GM12878 (cell line): ENCODE results near the gene ADGRL3. TPM values are rescaled to one million over a fixed set of nuclear protein-coding genes. Genes with fewer than 3 reads are reported as not detected.

Experiments
- ATAC-seq: fragments of 200-7000 bp; cut with Tn5 transposase; 3 replicates; pipeline ENCODE4 v1.9.1; 2020; ENCODE audit warnings: mild to moderate bottlenecking, moderate library complexity
- BruUV-seq: library from RNA; stranded (reverse); fragments of 400-500 nt; replicated peaks from 2 replicates; lab custom pipeline; 2021; lab: Mats Ljungman, UMichigan
- CTCF ChIA-PET: fragments of 300-600 bp; sonication (Branson Sonifier 250); formaldehyde crosslinking; extraction: SDS; loops from one replicate; lab custom pipeline; 2021; ENCODE audit warnings: inconsistent platforms; lab: Yijun Ruan, JAX
- POLR2A ChIA-PET: fragments of 350-600 bp; formaldehyde crosslinking; extraction: SDS; loops from one replicate; lab custom pipeline; 2021; ENCODE audit warnings: inconsistent platforms; lab: Charles Lee
- RAD21 ChIA-PET: fragments of 300-600 bp; sonication (Branson Sonifier 250); formaldehyde crosslinking; loops from one replicate; lab custom pipeline; 2023; ENCODE audit warnings: antibody characterized with exemption; ENCODE audit not compliant: unreplicated experiment; lab: Charles Lee
- SMC1A ChIA-PET: fragments of 300-600 bp; sonication (Branson Sonifier 250); formaldehyde crosslinking; loops from one replicate; lab custom pipeline; 2023; ENCODE audit not compliant: unreplicated experiment, uncharacterized antibody; lab: Charles Lee
- DNase-seq: peaks from one replicate; pipeline ENCODE4 v3.0.0-alpha.2; 2011; ENCODE audit warnings: low read depth, low spot score
- FAIRE-seq: peaks from 3 replicates; lab custom pipeline; 2011; peaks lifted over from hg19 to GRCh38; lab: Jason Lieb, UNC
- H2AFZ ChIP-seq: 2 replicates; pipeline ENCODE4 v1.6.0; 2011; ENCODE audit warnings: low read depth, low read length, control low read depth; ENCODE audit not compliant: control insufficient read depth
- H3K27ac ChIP-seq: 2 replicates; pipeline ENCODE4 v1.5.1; 2011; ENCODE audit warnings: control low read depth; ENCODE audit not compliant: control insufficient read depth, insufficient read depth
- H3K27me3 ChIP-seq, 2 experiments: replicated peaks in 1 of 2; 2 replicates each; pipeline versions ENCODE4 v1.6.0 to v1.6.1; 2011; ENCODE audit warnings: low read length in 1 of 2; ENCODE audit not compliant: control insufficient read depth in 2 of 2, insufficient read depth in 2 of 2
- H3K36me3 ChIP-seq, 2 experiments: 2 replicates each; pipeline ENCODE4 v1.5.1; 2011; ENCODE audit warnings: low read length in 1 of 2; ENCODE audit not compliant: control insufficient read depth in 2 of 2, insufficient read depth in 2 of 2
- H3K4me1 ChIP-seq: 2 replicates; pipeline ENCODE4 v1.6.1; 2011; ENCODE audit warnings: mild to moderate bottlenecking, low read length, moderate library complexity, mixed read lengths; ENCODE audit not compliant: control insufficient read depth, insufficient read depth
- H3K4me2 ChIP-seq: 2 replicates; pipeline ENCODE4 v1.6.0; 2011; ENCODE audit warnings: control low read depth; ENCODE audit not compliant: control insufficient read depth, insufficient read depth
- H3K4me3 ChIP-seq: fragments of 200-600 bp; sonication (generic); 2 replicates; pipeline ENCODE4 v1.5.1; 2016
- H3K79me2 ChIP-seq: 2 replicates; pipeline ENCODE4 v1.6.0; 2011; ENCODE audit warnings: low read length; ENCODE audit not compliant: control insufficient read depth, insufficient read depth
- H3K9ac ChIP-seq: 2 replicates; pipeline ENCODE4 v1.8.0; 2011; ENCODE audit warnings: low read length, control low read depth, mixed read lengths; ENCODE audit not compliant: control insufficient read depth, insufficient read depth
- H3K9me3 ChIP-seq: replicated peaks from 3 replicates; pipeline ENCODE4 v1.5.1; 2011; ENCODE audit warnings: mild to moderate bottlenecking, low read length; ENCODE audit not compliant: control insufficient read depth, insufficient read depth
- H4K20me1 ChIP-seq: 2 replicates; pipeline ENCODE4 v1.6.0; 2011; ENCODE audit not compliant: control insufficient read depth, insufficient read depth
- ATF7 ChIP-seq: fragments of 450-650 bp; IDR thresholded peaks from 2 replicates; pipeline ENCODE4 v1.6.1; 2016; ENCODE audit warnings: low read depth, mild to moderate bottlenecking
- CEBPB ChIP-seq, 2 experiments: fragments of 150-350 bp in 1 of 2; IDR thresholded peaks; 2 replicates each; pipeline ENCODE4 v1.6.1; 2012 to 2014; ENCODE audit warnings: low read depth in 2 of 2, low read length in 2 of 2, borderline replicate concordance in 1 of 2, inconsistent platforms in 1 of 2
- NFYB ChIP-seq: IDR thresholded peaks from 2 replicates; pipeline ENCODE4 v1.6.1; 2011; ENCODE audit warnings: low read depth, mild to moderate bottlenecking, low read length, improper control_type of control experiment, moderate library complexity; ENCODE audit not compliant: insufficient read depth
- PBX3 ChIP-seq: IDR thresholded peaks from 2 replicates; pipeline ENCODE4 v1.6.1; 2011; ENCODE audit warnings: mild to moderate bottlenecking, low read depth, low read length, moderate library complexity; ENCODE audit not compliant: insufficient replicate concordance
- YBX1 ChIP-seq: fragments of 450-650 bp; IDR thresholded peaks from 2 replicates; pipeline ENCODE4 v1.6.1; 2016; ENCODE audit warnings: antibody characterized with exemption
- YY1 ChIP-seq: IDR thresholded peaks from 2 replicates; pipeline ENCODE4 v1.6.1; 2011; ENCODE audit warnings: low read depth, mild to moderate bottlenecking, low read length
- WGBS: methylation state at CpG from one replicate; pipeline ENCODE4 v1.1.6; 2016; ENCODE audit warnings: low lambda C conversion rate; ENCODE audit not compliant: insufficient replicate concordance, insufficient coverage; ENCODE audit errors: missing lambda C conversion rate; 5-methylcytosine and 5-hydroxymethylcytosine counted together
- in situ Hi-C: fragments of 300-500 bp; cut with MboI; formaldehyde crosslinking; loops from 9 replicates; pipeline ENCODE4 v1.14.3; 2018; ENCODE audit warnings: mixed read lengths
- intact Hi-C: fragments of 100-400 bp; cut with micrococcal nuclease; formaldehyde crosslinking; loops from one replicate; pipeline ENCODE4 v1.14.2; 2022; ENCODE audit not compliant: unreplicated experiment
- polyA plus RNA-seq, 11 experiments: library from polyadenylated mRNA; depleted of rRNA in 4 of 11; unstranded in 6 of 11; stranded (reverse) in 5 of 11; fragments of >200 nt; fragmentation: Nextera tagmentation in 4 of 11; fragmentation: Illumina TruSeq in 1 of 11; extraction: Ambion mirVana in 4 of 11; extraction: Trizol in 1 of 11; gene quantifications; 1 replicate in 1 of 11; 2 replicates in 10 of 11; pipeline versions ENCODE4 v1.2.1 to v1.2.3, GENCODE V29; 2011 to 2016; ENCODE audit warnings: inconsistent platforms in 2 of 11, missing spikeins in 2 of 11, low read depth in 1 of 11
- total RNA-seq, 4 experiments: library from RNA; depleted of rRNA in 3 of 4; stranded (reverse); fragments of >200 nt in 3 of 4; fragmentation: Illumina TruSeq in 1 of 4; extraction: Trizol in 1 of 4; gene quantifications; 2 replicates each; pipeline versions ENCODE4 v1.2.1 to v1.2.3, GENCODE V29; 2013 to 2021

Gene ADGRL3
- total and polyA plus RNA-seq, 10 of the 15 experiments (the other 5 are each of a cell fraction or from before 2014, with no cell fraction given), result 1.1 TPM; not detected in 9

- TF ChIP-seq NFYB, result no peak
- TF ChIP-seq, all 136 proteins: peak for 0
Observed at GRCh38 chr4:61199873-61200186, 296 bp upstream of the ADGRL3 start (continued).

- no TSS peak for BruUV-seq
- Histone ChIP-seq H3K27ac (no peak overlapping the region), H2AFZ (no peak overlapping the region), H3K4me1 (no peaks in the 10 kb centered on the region), H3K27me3 (peaks cover 0 to 3% of the 10 kb centered on the region in 2 experiments; a peak in 3 of 4 replicates), H3K9me3 (no peaks in the 10 kb centered on the region), H3K4me2 (no peak overlapping the region)
- CTCF ChIA-PET, result no interaction called here
- FAIRE-seq, result no peak
- TF ChIP-seq PBX3, result no peak
- no peak for TF ChIP-seq YY1
- TF ChIP-seq YBX1, result no peak
- TF ChIP-seq CEBPB (IDR thresholded peaks at IDR 0.05; ENCODE audit: borderline replicate concordance in 1 of 2, low read depth in 2 of 2, low read length in 2 of 2), result no peak
- TF ChIP-seq ATF7, result no peak
- TF ChIP-seq, all 136 proteins: peak for 0
- SMC1A ChIA-PET, result no interaction called here
- in situ Hi-C loops, result no loop called here
- Histone ChIP-seq H3K4me3 (no peak overlapping the region), H3K79me2 (no peaks in the 10 kb centered on the region), H3K9ac (no peak overlapping the region), H3K36me3 (no peaks in the 10 kb centered on the region), H4K20me1 (no peaks in the 10 kb centered on the region)
- ATAC-seq (no peak), DNase-seq (no peak)
- RAD21 ChIA-PET, result no interaction called here
- POLR2A ChIA-PET, result no interaction called here
- WGBS, result 45% methylated on average over 35 of the region's 41 CpGs
- intact Hi-C loops, result no loop called here
Observed at GRCh38 chr4:61200916-61201526, 895 bp downstream of the ADGRL3 start.
